Tibial nerve (tissue), 4 donors: ENCODE measurements around the gene REC114. TPM values are rescaled to one million over a fixed set of nuclear protein-coding genes. Genes with fewer than 3 reads are reported as not detected.

Experiments used
- DNase-seq, 2 donors: peaks; one replicate each; pipeline ENCODE4 v3.0.0-alpha.2; 2019; ENCODE audit warnings: low spot score in 2 of 2
- H3K27ac ChIP-seq, 4 donors: fragments of 200-600 bp; sonication (generic) in 3 of 4; one replicate each; pipeline ENCODE4 v1.5.1; 2017 to 2019; ENCODE audit warnings: mild to moderate bottlenecking in 1 of 4
- H3K27me3 ChIP-seq, 2 donors: fragments of 200-600 bp; sonication (generic) in 1 of 2; one replicate each; pipeline versions ENCODE4 v1.5.1 to v1.6.0; 2017 to 2019
- H3K36me3 ChIP-seq, 3 donors: fragments of 200-600 bp; sonication (generic); one replicate each; pipeline ENCODE4 v1.5.1; 2018 to 2019
- H3K4me1 ChIP-seq, 4 donors: fragments of 200-600 bp; sonication (generic) in 3 of 4; one replicate each; pipeline ENCODE4 v1.5.1; 2017 to 2019
- H3K4me3 ChIP-seq, 4 donors: fragments of 200-600 bp; sonication (generic) in 3 of 4; one replicate each; pipeline ENCODE4 v1.5.1; 2017 to 2019; ENCODE audit warnings: mild to moderate bottlenecking in 1 of 4, moderate library complexity in 1 of 4
- H3K9me3 ChIP-seq, 4 donors: fragments of 200-600 bp; sonication (generic) in 3 of 4; one replicate each; pipeline ENCODE4 v1.5.1; 2017 to 2019
- EP300 ChIP-seq, 2 donors: sonication (generic); formaldehyde crosslinking; IDR thresholded peaks; one replicate each; pipeline ENCODE4 v1.6.1; 2017; ENCODE audit warnings: antibody characterized with exemption in 2 of 2, mild to moderate bottlenecking in 1 of 2
- POLR2A ChIP-seq, 2 donors: fragments of 450-650 bp; IDR thresholded peaks; one replicate each; pipeline ENCODE4 v1.6.1; 2017; ENCODE audit warnings: antibody characterized with exemption in 2 of 2, mild to moderate bottlenecking in 2 of 2, moderate library complexity in 2 of 2
- WGBS, 2 donors: methylation state at CpG; one replicate each; pipeline ENCODE4 v1.1.5; 2018; 5-methylcytosine and 5-hydroxymethylcytosine counted together
- total RNA-seq, 4 donors: library from RNA; depleted of rRNA; stranded (reverse); fragments of >200 nt; gene quantifications; one replicate each; pipeline ENCODE4 v1.1.0, GENCODE V29; 2016
- TF ChIP-seq, protein P1 (sequence below), 5 experiments: fragments of 200-600 bp in 3 of 5; fragments of 450-650 bp in 2 of 5; sonication (generic) in 3 of 5; IDR thresholded peaks; one replicate each; pipeline ENCODE4 v1.5.1; 2016 to 2019; ENCODE audit warnings: antibody characterized with exemption in 5 of 5, mild to moderate bottlenecking in 3 of 5, moderate library complexity in 2 of 5

Gene REC114
- total RNA-seq, 4 donors from 2014 or later: not detected

DNA sequence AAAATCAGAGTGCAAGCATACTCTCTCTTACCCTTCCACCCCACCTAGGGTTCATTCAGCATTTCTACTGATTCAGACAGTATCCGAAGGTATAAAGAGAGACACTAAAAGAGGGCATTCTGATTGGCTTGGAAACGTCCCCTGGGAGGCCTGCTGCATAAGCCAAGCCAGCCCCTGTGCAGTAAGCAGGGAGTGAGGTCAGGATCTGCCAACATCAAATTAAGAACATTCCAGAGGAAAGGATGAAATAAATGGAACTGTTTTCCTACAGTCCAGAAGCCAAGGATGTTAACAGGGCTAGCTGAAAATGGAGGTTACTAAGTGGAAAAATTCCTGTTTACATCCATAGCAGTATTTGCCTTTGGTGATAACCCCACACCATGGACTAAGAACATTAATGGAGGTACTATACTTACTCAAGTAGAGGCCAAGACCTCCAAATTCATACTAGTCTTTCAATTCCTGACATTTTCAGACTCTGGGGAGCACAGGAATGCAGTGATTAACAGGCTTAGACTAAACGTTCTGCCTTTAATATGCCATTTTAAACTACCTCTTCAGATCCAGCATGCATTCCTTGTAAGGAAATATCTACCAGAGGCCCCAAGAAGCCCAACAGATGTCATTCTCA, 155.7 kb downstream of the REC114 start:
- no peaks in the 10 kb centered on the region for H3K9me3 ChIP-seq
- H3K27ac ChIP-seq: peak overlapping the region in 2 of 4 donors; percentile 11 to 19
- no peak for DNase-seq
- no peaks in the 10 kb centered on the region for H3K36me3 ChIP-seq
- no peak overlapping the region for H3K4me3 ChIP-seq
- WGBS, 2 donors: 34 to 37% methylated on average over 3 of the region's 3 CpGs
- H3K4me1 ChIP-seq: peaks cover 0 to 99% (median 51%) of the 10 kb centered on the region in 4 donors
- no peak for TF ChIP-seq POLR2A (IDR thresholded peaks at IDR 0.05)
- TF ChIP-seq, protein P1, sequence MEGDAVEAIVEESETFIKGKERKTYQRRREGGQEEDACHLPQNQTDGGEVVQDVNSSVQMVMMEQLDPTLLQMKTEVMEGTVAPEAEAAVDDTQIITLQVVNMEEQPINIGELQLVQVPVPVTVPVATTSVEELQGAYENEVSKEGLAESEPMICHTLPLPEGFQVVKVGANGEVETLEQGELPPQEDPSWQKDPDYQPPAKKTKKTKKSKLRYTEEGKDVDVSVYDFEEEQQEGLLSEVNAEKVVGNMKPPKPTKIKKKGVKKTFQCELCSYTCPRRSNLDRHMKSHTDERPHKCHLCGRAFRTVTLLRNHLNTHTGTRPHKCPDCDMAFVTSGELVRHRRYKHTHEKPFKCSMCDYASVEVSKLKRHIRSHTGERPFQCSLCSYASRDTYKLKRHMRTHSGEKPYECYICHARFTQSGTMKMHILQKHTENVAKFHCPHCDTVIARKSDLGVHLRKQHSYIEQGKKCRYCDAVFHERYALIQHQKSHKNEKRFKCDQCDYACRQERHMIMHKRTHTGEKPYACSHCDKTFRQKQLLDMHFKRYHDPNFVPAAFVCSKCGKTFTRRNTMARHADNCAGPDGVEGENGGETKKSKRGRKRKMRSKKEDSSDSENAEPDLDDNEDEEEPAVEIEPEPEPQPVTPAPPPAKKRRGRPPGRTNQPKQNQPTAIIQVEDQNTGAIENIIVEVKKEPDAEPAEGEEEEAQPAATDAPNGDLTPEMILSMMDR (IDR thresholded peaks at IDR 0.05): no peak
- no peak for TF ChIP-seq EP300 (IDR thresholded peaks at IDR 0.05)
- no peaks in the 10 kb centered on the region for H3K27me3 ChIP-seq

DNA sequence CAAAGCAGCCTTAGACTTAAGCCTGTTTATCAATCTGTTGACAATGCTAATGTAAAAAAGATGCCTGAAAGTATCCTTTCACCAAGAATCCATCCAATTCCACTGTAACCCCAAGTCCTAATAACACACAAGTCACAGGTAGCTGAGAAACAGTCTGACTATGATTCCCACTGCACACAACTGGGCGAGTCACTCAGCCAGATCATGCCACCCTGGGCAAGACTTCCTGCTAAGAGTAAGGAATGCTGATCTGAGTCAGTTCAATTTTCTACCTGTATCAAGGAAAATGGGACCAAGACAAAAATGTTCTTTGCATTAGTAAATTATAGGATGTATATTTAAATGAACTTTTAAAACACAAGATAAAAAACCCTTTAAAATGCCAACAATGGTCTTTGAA, 157.0 kb downstream of the REC114 start:
- Histone ChIP-seq H3K27ac (no peak overlapping the region), H3K36me3 (no peaks in the 10 kb centered on the region), H3K9me3 (no peaks in the 10 kb centered on the region), H3K27me3 (no peaks in the 10 kb centered on the region), H3K4me1 (peaks cover 0 to 87% (median 51%) of the 10 kb centered on the region in 4 donors), H3K4me3 (no peak overlapping the region)
- 94 to 95% methylated on average over 1 of the region's 1 CpG for WGBS, 2 donors
- TF ChIP-seq, protein P1 (IDR thresholded peaks at IDR 0.05): no peak
- TF ChIP-seq POLR2A (IDR thresholded peaks at IDR 0.05): no peak
- no peak for TF ChIP-seq EP300 (IDR thresholded peaks at IDR 0.05)
- DNase-seq: no peak

DNA sequence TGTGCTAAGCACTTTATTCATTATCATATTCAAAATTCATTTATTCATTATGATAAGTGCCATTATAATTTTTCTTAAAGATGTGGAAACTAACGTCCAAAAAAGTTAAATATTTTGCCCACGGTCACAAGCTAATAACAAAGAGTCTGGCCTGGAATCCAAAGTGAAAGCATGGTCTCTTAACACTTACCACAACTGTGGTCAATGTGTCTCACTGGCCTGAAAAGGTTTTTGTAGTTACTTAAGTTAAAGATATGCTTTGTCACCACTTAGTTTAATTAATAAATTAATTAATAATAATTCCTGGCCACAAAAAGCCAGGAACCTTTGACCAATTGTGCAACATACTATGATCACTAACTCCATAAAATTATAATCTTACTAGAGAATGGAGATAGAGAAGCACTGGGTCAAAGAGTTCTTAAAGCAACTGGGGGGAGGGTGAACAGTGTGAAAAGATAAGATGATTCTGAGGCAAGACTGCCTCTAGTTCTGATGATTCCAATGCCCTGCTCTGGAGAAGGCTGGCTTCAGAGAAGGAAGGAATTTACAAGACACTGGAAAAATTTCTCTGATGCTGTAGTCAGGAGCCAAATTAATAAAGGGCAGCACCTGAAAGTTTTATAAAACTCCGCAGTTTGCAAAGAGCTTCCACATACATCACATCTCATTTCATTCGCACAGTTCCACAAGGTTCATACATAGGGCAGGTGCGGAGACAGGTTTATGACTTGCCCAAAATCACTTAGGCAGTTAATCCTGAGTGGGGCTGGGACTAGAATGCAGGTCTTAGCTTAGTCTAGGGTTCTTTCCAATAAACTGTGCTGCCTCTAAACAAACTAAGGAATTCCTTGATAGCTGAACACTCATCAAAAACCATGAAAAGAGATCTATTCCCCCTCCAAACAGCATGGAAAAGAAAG, 157.7 kb downstream of the REC114 start:
- 77 to 82% methylated on average over 5 of the region's 5 CpGs for WGBS, 2 donors
- Histone ChIP-seq H3K9me3 (no peaks in the 10 kb centered on the region), H3K4me3 (no peak overlapping the region), H3K27me3 (no peaks in the 10 kb centered on the region), H3K27ac (peak overlapping the region in 2 of 4 donors; percentile 51 to 64), H3K36me3 (no peaks in the 10 kb centered on the region), H3K4me1 (peaks cover 0 to 81% (median 51%) of the 10 kb centered on the region in 4 donors)
- DNase-seq: no peak
- no peak for TF ChIP-seq EP300 (IDR thresholded peaks at IDR 0.05)
- TF ChIP-seq, protein P1 (IDR thresholded peaks at IDR 0.05): no peak
- TF ChIP-seq POLR2A (IDR thresholded peaks at IDR 0.05): no peak

DNA sequence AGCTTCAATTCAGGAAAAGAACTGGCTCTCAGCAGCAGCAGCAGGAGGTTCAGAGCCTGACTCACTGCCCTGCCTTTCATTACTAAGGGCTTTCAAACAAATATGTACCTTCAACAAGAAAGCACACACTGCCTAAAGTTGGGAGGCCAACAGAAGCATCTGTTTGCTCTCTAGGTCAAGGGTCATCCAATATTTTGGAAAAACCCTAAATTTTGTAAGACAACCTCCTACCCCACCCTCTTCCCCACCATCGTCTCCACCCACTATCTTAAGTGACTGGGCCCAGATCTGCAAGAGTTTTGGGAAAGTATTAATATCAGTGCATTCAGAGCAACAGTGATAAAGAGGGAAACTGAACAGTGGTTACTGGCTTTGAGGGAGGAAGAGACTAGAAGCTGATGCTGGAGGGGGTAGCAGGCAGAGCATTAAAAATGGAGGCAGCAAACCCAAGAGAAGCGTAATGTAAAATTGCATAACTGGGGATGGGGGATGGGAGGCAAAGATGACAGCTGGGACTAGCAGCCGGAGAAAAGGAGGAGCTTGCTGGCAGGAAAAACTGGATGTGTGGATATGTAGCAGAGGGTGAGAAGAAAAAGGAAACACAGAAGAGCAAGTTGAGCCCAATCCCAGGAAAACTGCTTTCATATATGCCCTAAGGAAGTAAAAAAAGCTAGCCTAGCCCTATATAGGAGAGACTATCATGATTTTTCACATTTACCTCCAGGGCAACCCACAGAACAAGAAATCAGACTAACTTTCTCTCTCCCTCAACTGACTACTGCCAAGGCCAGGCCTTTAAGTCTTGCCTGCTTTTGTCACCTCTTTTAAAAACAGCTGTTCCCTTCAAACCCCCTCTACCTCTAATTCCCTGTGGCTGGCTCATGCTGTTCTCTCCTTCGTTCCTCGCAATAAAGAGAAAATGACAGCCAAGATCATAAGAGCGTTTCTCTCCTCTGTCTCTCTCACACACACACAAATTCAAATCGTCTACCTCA, 158.8 kb downstream of the REC114 start:
- Histone ChIP-seq H3K4me3 (no peak overlapping the region), H3K27ac (peak overlapping the region in 3 of 4 donors; percentile 29 to 64 (median 62)), H3K27me3 (no peaks in the 10 kb centered on the region), H3K36me3 (no peaks in the 10 kb centered on the region), H3K4me1 (peaks cover 0 to 79% (median 48%) of the 10 kb centered on the region in 4 donors), H3K9me3 (no peaks in the 10 kb centered on the region)
- no peak for TF ChIP-seq EP300 (IDR thresholded peaks at IDR 0.05)
- TF ChIP-seq, protein P1 (IDR thresholded peaks at IDR 0.05): no peak
- TF ChIP-seq POLR2A (IDR thresholded peaks at IDR 0.05): no peak
- 34 to 40% methylated on average over 7 of the region's 7 CpGs for WGBS, 2 donors
- DNase-seq: peak in 1 of 2 donors; percentile 72
